ENCODE results near the gene PPP1R37. TPM values are rescaled to one million over a fixed set of nuclear protein-coding genes. Genes with fewer than 3 reads are reported as not detected.

The PPP1R37 gene
- total RNA-seq, 4 donors from 2014 or later, result 22.1 to 44.1 (median 33.5) TPM

DNA sequence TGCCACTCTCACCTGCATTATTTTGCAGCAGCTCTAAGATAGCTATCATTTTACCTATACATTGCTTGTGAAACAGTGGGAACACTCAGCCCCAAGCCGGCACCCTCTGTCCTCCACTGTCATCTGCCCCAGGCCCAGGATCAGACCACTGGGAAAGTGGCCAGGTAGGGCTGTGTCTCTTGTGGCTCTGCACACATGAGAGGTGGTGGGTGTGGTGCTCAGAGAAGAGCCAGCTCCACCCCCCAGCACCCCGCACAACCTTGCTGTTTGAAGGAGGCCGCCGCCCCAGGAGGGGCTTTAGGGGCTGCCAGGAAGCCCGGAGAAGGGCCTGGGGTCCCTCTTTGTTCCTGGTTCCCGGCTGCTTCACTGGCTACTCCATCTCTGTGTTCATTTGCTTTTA lies 26.6 kb downstream of the PPP1R37 start:
- 92 to 95% methylated on average over 6 of the region's 6 CpGs for WGBS, 2 donors
- TF ChIP-seq POLR2A (IDR thresholded peaks at IDR 0.05), result no peak
- TF ChIP-seq EP300 (IDR thresholded peaks at IDR 0.05), result no peak
- Histone ChIP-seq H3K36me3 (peaks cover 0 to 3% (median 0%) of the 10 kb centered on the region in 3 donors), H3K27ac (no peak overlapping the region), H3K27me3 (no peaks in the 10 kb centered on the region), H3K4me1 (peaks cover 0 to 34% (median 14%) of the 10 kb centered on the region in 4 donors), H3K9me3 (no peaks in the 10 kb centered on the region), H3K4me3 (no peak overlapping the region)
- no peak for DNase-seq (ENCODE audit: low spot score in 2 of 2)

- peaks cover 0 to 24% (median 14%) of the 10 kb centered on the region in 4 donors for H3K4me1 ChIP-seq
- WGBS, 2 donors, result 81 to 91% methylated on average over 10 to 11 of the region's 11 CpGs
- no peak for TF ChIP-seq CTCF (IDR thresholded peaks at IDR 0.05)
- TF ChIP-seq EP300 (IDR thresholded peaks at IDR 0.05), result no peak
- no peak for TF ChIP-seq POLR2A (IDR thresholded peaks at IDR 0.05)
These were observed 28.9 kb downstream of the PPP1R37 start for GRCh38 chr19:45121827-45122345.

DNA sequence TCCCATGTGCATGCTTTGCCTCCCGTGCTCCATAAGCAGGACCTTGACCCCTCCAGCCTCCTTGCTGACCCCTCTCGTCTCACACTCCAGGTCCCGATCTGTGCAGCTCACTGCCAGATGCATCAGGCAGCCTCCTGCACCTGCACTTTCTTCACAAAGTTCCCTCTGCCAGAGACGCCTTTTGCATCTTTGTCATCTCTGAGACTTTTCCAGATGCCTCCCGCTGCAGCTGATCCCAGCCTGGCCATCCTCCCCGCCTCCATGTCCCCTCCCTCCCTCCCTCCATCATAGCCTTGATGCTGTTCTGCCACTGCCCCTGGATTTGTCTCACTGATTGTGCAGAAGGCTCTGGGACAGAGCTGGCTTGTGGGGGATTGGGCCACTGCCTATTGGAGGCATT lies 29.9 kb downstream of the PPP1R37 start:
- Histone ChIP-seq H3K36me3 (peaks cover 0 to 3% (median 0%) of the 10 kb centered on the region in 3 donors), H3K9me3 (no peaks in the 10 kb centered on the region), H3K27ac (no peak overlapping the region), H3K4me1 (peaks cover 0 to 15% (median 5%) of the 10 kb centered on the region in 4 donors), H3K4me3 (no peak overlapping the region), H3K27me3 (no peaks in the 10 kb centered on the region)
- DNase-seq (ENCODE audit: low spot score in 2 of 2), result no peak
- TF ChIP-seq POLR2A (IDR thresholded peaks at IDR 0.05) (no peak), CTCF (IDR thresholded peaks at IDR 0.05) (no peak), EP300 (IDR thresholded peaks at IDR 0.05) (no peak)
- 63 to 73% methylated on average over 6 of the region's 6 CpGs for WGBS, 2 donors

More at GRCh38 chr19:45121827-45122345, 28.9 kb downstream of the PPP1R37 start:
- Histone ChIP-seq H3K36me3 (peaks cover 0 to 3% (median 0%) of the 10 kb centered on the region in 3 donors), H3K4me3 (no peak overlapping the region), H3K9me3 (no peaks in the 10 kb centered on the region), H3K27me3 (no peaks in the 10 kb centered on the region), H3K27ac (no peak overlapping the region)
- DNase-seq (ENCODE audit: low spot score in 2 of 2), result no peak

DNA sequence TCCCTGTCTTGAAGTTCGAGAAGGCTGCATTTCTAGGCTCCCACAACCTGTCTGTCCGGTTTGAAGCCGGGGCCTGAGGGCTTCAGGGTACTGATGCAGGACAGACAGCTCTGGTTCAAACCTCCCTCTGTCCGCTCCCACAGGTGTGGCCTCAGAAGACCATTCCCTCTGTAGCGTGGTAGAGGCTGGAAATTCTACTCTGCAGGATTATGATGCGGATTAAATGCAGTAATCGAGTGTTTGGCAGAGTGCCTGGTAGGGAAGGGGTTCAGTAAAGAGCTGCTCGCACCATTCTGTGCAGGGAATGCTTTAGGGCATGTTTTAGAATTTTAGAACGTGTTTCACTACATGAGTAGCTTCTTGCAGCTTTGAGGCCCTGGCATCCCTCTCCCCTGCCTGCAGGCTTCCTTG lies 30.5 kb downstream of the PPP1R37 start:
- H3K27ac ChIP-seq, result no peak overlapping the region
- WGBS, 2 donors, result 63 to 78% methylated on average over 9 of the region's 9 CpGs

DNA sequence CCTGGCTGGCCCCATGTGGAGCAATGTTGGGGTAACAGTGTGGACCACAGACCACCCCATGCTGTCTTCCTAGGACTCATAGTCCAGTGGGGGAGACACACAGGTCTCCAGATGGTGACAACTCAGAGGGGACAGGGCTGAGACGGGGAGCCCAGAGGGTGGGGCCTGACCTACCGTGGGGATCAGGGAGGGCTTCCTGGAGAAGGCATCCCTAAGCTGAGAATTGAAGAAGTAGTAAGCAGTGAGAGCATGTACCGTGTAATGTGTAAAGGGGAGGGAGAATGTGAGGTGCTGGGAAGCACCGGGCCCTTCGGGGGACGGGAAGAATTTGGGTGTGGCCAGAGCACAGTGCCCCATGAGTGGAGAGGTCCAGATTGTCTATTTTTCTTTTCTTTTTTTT lies 31.0 kb downstream of the PPP1R37 start:
- H3K27ac ChIP-seq, result no peak overlapping the region
- H3K9me3 ChIP-seq, result no peaks in the 10 kb centered on the region
- TF ChIP-seq POLR2A (IDR thresholded peaks at IDR 0.05) (no peak), EP300 (IDR thresholded peaks at IDR 0.05) (no peak), CTCF (IDR thresholded peaks at IDR 0.05) (no peak)
- H3K27me3 ChIP-seq, result no peaks in the 10 kb centered on the region
- DNase-seq (ENCODE audit: low spot score in 2 of 2), result no peak
- H3K36me3 ChIP-seq, result peaks cover 0 to 3% (median 0%) of the 10 kb centered on the region in 3 donors
- H3K4me3 ChIP-seq, result no peak overlapping the region
- WGBS, 2 donors, result 81 to 83% methylated on average over 6 of the region's 6 CpGs
- peaks cover 0 to 4% (median 0%) of the 10 kb centered on the region in 4 donors for H3K4me1 ChIP-seq

More for the DNA sequence above, 30.5 kb downstream of the PPP1R37 start:
- no peaks in the 10 kb centered on the region for H3K27me3 ChIP-seq
- H3K9me3 ChIP-seq, result no peaks in the 10 kb centered on the region
- no peak for DNase-seq (ENCODE audit: low spot score in 2 of 2)
- TF ChIP-seq CTCF (IDR thresholded peaks at IDR 0.05), result no peak
- no peak for TF ChIP-seq EP300 (IDR thresholded peaks at IDR 0.05)
- TF ChIP-seq POLR2A (IDR thresholded peaks at IDR 0.05), result no peak
- H3K36me3 ChIP-seq, result peaks cover 0 to 3% (median 0%) of the 10 kb centered on the region in 3 donors
- H3K4me1 ChIP-seq, result peaks cover 0 to 9% (median under 1%) of the 10 kb centered on the region in 4 donors
- no peak overlapping the region for H3K4me3 ChIP-seq

Data from tibial nerve (tissue), 4 donors.